Inferior parietal cortex (tissue), 1 donor: ENCODE results near the gene C20orf173.

Source experiments
- DNase-seq: peaks from one replicate; pipeline ENCODE4 v3.0.0-alpha.2; 2016; ENCODE audit errors: extremely low spot score

The C20orf173 gene

GRCh38 chr20:35529552-35529951 lies at the start of gene C20orf173:
Gene C20orf173 (minus strand): TSS chr20:35529652. CDS start chr20:35529373, 279 bp downstream.
- DNase-seq = no peak

GRCh38 chr20:35579196-35579595 lies 49.7 kb upstream of the C20orf173 start:
- DNase-seq = no peak

- DNase-seq = no peak
Observed at GRCh38 chr20:35578469-35578868, 49.0 kb upstream of the C20orf173 start.

- no peak for DNase-seq
Observed at GRCh38 chr20:35576816-35577215, 47.4 kb upstream of the C20orf173 start.

- no peak for DNase-seq
Observed at GRCh38 chr20:35575958-35576357, 46.5 kb upstream of the C20orf173 start.

GRCh38 chr20:35572838-35573237 lies 43.4 kb upstream of the C20orf173 start:
- DNase-seq = no peak

- DNase-seq = no peak
Observed at GRCh38 chr20:35571555-35571954, 42.1 kb upstream of the C20orf173 start.

GRCh38 chr20:35568645-35569044 lies 39.2 kb upstream of the C20orf173 start:
- no peak for DNase-seq

GRCh38 chr20:35564905-35565304 lies 35.5 kb upstream of the C20orf173 start:
- no peak for DNase-seq

GRCh38 chr20:35563834-35564233 lies 34.4 kb upstream of the C20orf173 start:
- DNase-seq = no peak

GRCh38 chr20:35562541-35563110 lies 33.2 kb upstream of the C20orf173 start:
- no peak for DNase-seq

- no peak for DNase-seq
Observed at GRCh38 chr20:35561671-35562070, 32.2 kb upstream of the C20orf173 start.

GRCh38 chr20:35561268-35561667 lies 31.8 kb upstream of the C20orf173 start:
- DNase-seq = peak; percentile 9

- no peak for DNase-seq
Observed at GRCh38 chr20:35560541-35560940, 31.1 kb upstream of the C20orf173 start.

GRCh38 chr20:35560105-35560511 lies 30.7 kb upstream of the C20orf173 start:
- no peak for DNase-seq

- no peak for DNase-seq
Observed at GRCh38 chr20:35559042-35559693, 29.7 kb upstream of the C20orf173 start.

GRCh38 chr20:35558451-35558850 lies 29.0 kb upstream of the C20orf173 start:
- DNase-seq = no peak

GRCh38 chr20:35556871-35557270 lies 27.4 kb upstream of the C20orf173 start:
- no peak for DNase-seq

GRCh38 chr20:35555951-35556645 lies 26.6 kb upstream of the C20orf173 start:
- DNase-seq = no peak

GRCh38 chr20:35555461-35555860 lies 26.0 kb upstream of the C20orf173 start:
- peak; percentile 17 for DNase-seq

- DNase-seq = no peak
Observed at GRCh38 chr20:35552914-35553313, 23.5 kb upstream of the C20orf173 start.

- DNase-seq = no peak
Observed at GRCh38 chr20:35551503-35551902, 22.1 kb upstream of the C20orf173 start.

GRCh38 chr20:35547329-35547728 lies 17.9 kb upstream of the C20orf173 start:
- DNase-seq = no peak
